Fibroblast of the aortic adventitia (primary cell): ENCODE data around the gene ADAMTSL5. TPM values are rescaled to one million over a fixed set of nuclear protein-coding genes. Genes with fewer than 3 reads are reported as not detected.
A peak's percentile ranks its signal among the peaks of the same experiment; 100 is the strongest.

ENCODE experiments used
- DNase-seq: peaks from one replicate; pipeline ENCODE4 v3.0.0-alpha.2; 2010; ENCODE audit warnings: low read depth
- H3K4me3 ChIP-seq: 2 replicates; pipeline ENCODE4 v1.5.1; 2011; ENCODE audit warnings: low read depth, mild to moderate bottlenecking, control low read depth, low read length, moderate library complexity
- CTCF ChIP-seq: IDR thresholded peaks from 2 replicates; pipeline ENCODE4 v1.5.1; 2011; ENCODE audit warnings: mild to moderate bottlenecking, low read length, control low read depth, inconsistent platforms; ENCODE audit not compliant: insufficient read depth
- total RNA-seq: library from RNA; depleted of rRNA; stranded (reverse); fragments of >200 nt; gene quantifications from 2 replicates; pipeline ENCODE4 v1.2.3, GENCODE V29; 2012; ENCODE audit warnings: low replicate concordance

ADAMTSL5 gene
- total RNA-seq, 1 donor: 4.2 TPM

GRCh38 chr19:1473085-1473851 lies 39.6 kb downstream of the ADAMTSL5 start:
- no peak overlapping the region for H3K4me3 ChIP-seq
- TF ChIP-seq CTCF: no peak
- no peak for DNase-seq

DNA sequence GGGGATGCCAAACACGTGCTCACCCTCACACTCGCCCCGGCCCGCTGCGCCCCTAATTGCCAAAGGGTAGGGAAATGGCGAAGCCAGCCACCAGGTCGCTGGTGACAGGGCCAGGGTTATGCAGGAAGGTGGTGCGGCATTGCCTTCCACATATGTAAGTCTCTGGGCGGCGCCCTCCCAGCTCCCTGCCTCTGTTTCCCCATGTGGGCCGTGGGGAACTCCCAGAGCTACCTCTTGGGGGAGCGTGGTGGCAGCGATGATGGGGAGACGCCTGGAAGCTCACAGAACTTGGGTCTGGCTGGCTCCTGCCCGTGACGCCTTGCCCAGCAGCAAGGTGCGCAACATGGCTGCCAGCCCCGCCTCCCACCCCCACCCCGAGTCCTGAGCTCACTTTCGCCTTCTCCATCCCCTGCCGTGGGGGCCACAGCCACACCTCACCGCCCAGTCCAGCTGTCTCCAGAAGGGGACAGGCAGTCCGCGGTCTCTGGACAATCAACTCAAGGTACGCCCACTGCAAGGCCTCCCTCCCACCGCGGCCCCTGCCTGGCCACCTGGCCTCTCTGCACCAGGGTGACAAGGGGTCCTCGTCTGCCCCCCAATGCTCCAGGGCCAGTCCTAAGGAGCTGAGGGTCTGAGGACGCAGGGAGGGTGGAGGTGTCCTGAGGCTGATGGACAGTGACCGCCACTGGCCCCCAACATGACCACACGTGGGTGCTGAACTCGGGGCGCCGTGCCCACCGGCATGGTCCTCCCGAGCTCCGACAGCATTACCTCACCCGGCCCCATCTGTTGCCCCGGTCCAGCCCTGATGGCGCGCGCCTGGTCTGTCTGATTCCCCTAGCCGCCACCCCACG lies 40.4 kb downstream of the ADAMTSL5 start:
- TF ChIP-seq CTCF: no peak
- H3K4me3 ChIP-seq: no peak overlapping the region
- no peak for DNase-seq

GRCh38 chr19:1471515-1472160 lies 41.2 kb downstream of the ADAMTSL5 start:
- no peak for DNase-seq
- TF ChIP-seq CTCF: peak; percentile 14
- H3K4me3 ChIP-seq: no peak overlapping the region

DNA sequence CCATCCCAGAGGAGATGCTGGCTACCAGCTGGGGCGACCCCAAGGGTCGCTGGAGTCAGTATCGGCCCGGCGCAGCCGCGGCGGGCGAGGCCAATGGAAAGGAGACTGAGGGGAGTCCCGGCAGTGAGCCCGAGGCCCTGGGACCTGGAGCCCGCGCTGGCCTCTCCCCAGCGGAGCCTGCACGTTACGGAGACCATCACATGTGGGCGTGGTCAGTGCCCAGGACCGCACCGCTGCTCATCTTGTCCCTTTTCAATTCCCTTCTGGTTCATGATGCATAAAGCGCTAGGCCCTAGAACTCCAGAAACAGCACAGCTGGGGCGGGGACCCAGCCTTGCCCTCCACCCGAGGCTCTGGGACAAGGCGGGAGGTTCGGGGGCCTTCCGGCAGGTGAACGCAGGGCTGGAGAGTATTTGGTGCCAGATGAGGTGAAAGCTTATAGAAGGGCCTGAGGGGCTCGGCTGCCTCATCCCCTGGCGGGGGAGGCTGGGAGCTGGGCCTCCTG lies 41.8 kb downstream of the ADAMTSL5 start:
- H3K4me3 ChIP-seq: peak overlapping the region; percentile 57
- DNase-seq: no peak
- TF ChIP-seq CTCF: no peak

DNA sequence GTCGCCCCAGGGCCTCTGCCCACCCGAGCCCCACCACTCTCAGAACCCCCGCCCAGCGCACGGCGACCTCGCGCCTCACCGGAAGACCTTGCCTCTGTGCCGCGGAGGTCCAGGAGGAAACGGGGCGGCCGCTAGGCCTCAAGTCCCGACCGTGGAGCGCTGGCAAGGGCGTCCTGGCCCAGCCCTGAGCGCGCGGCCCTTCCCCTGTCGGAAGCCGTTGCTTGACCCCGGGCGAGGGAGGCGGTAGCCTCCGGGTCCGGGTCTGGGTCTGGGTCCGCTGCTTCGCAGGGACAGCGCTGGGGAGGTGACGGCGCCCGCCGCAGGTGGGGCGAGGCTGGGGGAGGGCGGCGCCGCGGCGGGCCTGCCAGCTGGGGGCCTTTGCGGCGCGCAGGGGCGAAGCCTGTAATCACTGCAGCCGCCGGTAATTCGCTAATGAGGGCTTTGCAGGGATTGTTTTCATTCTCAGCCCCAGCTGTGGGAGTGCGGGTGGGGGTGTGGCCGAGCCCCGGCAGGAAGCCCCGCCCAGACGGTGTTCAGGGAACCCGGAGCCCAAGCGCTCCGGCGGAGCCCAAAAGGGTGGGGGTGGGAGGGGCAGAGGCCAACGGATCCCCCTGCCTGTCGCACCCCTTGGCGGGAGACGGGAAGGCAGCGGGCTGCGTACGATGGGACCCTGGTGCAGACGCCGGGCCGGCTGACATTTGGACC lies 42.4 kb downstream of the ADAMTSL5 start:
- DNase-seq: no peak
- TF ChIP-seq CTCF: no peak

DNA sequence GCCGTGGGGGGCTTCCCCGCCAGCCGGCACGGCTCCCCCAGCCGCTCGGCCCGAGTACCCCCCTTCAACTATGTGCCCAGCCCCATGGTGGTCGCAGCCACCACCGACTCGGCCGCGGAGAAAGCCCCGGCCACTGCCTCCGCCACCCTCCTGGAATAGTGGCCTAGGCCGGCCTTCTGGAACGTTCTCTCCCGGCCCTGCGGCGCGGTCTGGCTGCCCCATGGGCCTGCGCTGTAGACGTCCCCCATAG lies 42.8 kb downstream of the ADAMTSL5 start:
- no peak for DNase-seq
- no peak for TF ChIP-seq CTCF
- H3K4me3 ChIP-seq: peak overlapping the region; percentile 57

More for the DNA sequence above, 42.4 kb downstream of the ADAMTSL5 start:
- peak overlapping the region; percentile 57 for H3K4me3 ChIP-seq
